Heart left ventricle (tissue), 13 donors: ENCODE results near the gene BET1L.

ENCODE experiments used
- CTCF ChIP-seq, 12 donors: fragments of 200-600 bp; sonication (generic) in 4 of 12; IDR thresholded peaks; one replicate each; pipeline versions ENCODE4 v1.5.0 to v1.8.0; 2018 to 2022; ENCODE audit warnings: antibody characterized with exemption in 12 of 12, mild to moderate bottlenecking in 5 of 12
- POLR2A ChIP-seq, 2 donors: fragments of 450-650 bp; IDR thresholded peaks; one replicate each; pipeline ENCODE4 v1.6.1; 2017; ENCODE audit warnings: antibody characterized with exemption in 2 of 2, mild to moderate bottlenecking in 2 of 2, moderate library complexity in 2 of 2
- donor health status: ischemic (EF 13 %, LVEDD 7.1; RV severe dilation, severe dysfunction).
- donor health status: DM: no; HTN: yes; CAD: no.
- donor health status: DM: no; HTN: no; CAD: no.
- donor health status: ischemic (EF 25% LVEDD 6.9; RV normal size, moderate dysfunction).
- donor health status: ischemic (EF 25% LVEDD 5.7; RV mildly dilated, moderate dysfunction).
- donor health status: ischemic (EF 35%, LVEDD 5.7; RV mildly dilated, moderate dysfunction).
- donor health status: nonischemic (EF 11% LVEDD 7.7; RV severe dilation, severe dysfunction).
- donor health status: DM: yes; HTN: yes; CAD: no.
- donor health status: PGD.
- donor health status: ischemic (EF 29% LVEDD 5.4; RV normal size, mild dysfunction).
- donor health status: nonischemic (EF 23%, LVEDD 6.1; RV moderate dilation, normal function).

GRCh38 chr11:200224-201003 is 6.8 kb downstream of the BET1L start:
- TF ChIP-seq CTCF (IDR thresholded peaks at IDR 0.05), result no peak
- TF ChIP-seq POLR2A (IDR thresholded peaks at IDR 0.05), result no peak
